ENCODE results near the gene PRKCA.

The PRKCA gene

DNA sequence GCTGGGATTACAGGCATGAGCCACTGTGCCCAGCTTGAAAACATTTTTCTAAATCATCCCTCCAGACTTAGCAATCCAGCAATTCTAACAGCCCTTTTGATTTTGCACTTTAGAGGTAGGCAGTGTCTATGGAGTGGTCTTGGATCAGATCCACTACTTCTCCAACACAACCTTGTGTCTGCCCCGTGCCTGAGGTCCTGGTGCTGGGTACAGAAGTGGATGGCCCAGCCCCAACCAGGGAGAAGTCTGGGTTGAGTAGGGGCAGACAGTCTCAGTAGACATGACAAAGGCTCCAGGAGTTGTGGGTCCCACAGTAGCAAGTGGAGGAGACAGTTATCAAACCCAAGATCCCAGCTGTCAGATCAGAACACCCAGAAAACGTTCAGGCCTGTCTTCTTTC lies 460.6 kb downstream of the PRKCA start:
- Histone ChIP-seq H3K4me1 (no peaks in the 10 kb centered on the region), H3K27me3 (no peaks in the 10 kb centered on the region), H3K27ac (no peak overlapping the region), H3K4me3 (no peak overlapping the region), H3K36me3 (no peaks in the 10 kb centered on the region), H3K9me3 (no peaks in the 10 kb centered on the region)
- no peak for TF ChIP-seq CTCF (IDR thresholded peaks at IDR 0.05)
- no peak for DNase-seq
- intact Hi-C loops (cut with DNase I; ENCODE audit: low total_unique reads) = no loop called here

GRCh38 chr17:66764506-66764905 lies 462.1 kb downstream of the PRKCA start:
- Histone ChIP-seq H3K4me1 (no peaks in the 10 kb centered on the region), H3K36me3 (no peaks in the 10 kb centered on the region), H3K4me3 (no peak overlapping the region), H3K27me3 (no peaks in the 10 kb centered on the region), H3K27ac (no peak overlapping the region), H3K9me3 (no peaks in the 10 kb centered on the region)
- no peak for TF ChIP-seq CTCF (IDR thresholded peaks at IDR 0.05)
- intact Hi-C loops (cut with DNase I; ENCODE audit: low total_unique reads) = no loop called here
- no peak for DNase-seq

DNA sequence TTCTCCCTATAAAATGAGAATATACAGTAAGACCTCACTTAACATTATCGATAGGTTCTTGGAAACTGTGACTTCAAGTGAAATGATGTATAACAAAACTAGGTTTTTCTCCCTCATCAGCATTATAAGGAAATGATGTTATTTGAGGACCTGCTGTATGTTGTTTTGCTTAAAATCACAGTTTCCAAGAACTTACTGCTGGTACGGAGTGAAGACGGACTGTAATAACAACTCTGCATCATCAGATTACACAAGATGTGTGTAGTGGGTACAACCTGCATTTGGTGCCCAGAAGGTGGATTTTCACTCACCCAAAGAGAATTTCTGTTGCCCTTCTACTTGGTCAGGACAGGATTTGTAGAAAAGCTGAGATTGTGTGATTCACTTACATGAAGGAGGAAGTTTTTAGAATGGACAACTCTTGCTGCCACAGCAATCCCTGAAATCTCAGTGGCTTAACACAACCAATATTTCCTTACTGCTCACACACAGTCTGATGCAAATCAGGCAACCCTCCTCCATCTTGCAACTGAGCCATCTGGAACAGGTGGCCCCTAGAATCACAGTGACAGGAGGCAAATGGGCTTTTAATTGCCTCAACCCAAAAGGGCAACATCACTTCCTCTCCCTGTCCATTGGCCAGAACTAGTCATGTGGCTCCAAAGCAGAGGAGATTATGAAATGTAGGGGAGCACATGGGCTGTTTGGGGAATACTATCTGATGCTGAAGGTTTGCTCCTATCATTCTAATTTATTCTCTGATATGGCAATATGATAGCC lies 464.9 kb downstream of the PRKCA start:
- TF ChIP-seq CTCF (IDR thresholded peaks at IDR 0.05) = no peak
- Histone ChIP-seq H3K36me3 (no peaks in the 10 kb centered on the region), H3K27ac (no peak overlapping the region), H3K4me1 (no peaks in the 10 kb centered on the region), H3K27me3 (no peaks in the 10 kb centered on the region), H3K9me3 (no peaks in the 10 kb centered on the region), H3K4me3 (no peak overlapping the region)
- intact Hi-C loops (cut with DNase I; ENCODE audit: low total_unique reads) = no loop called here
- DNase-seq = no peak

- intact Hi-C loops (cut with DNase I; ENCODE audit: low total_unique reads) = no loop called here
- Histone ChIP-seq H3K4me3 (no peak overlapping the region), H3K27ac (no peak overlapping the region), H3K27me3 (no peaks in the 10 kb centered on the region), H3K9me3 (no peaks in the 10 kb centered on the region), H3K4me1 (no peaks in the 10 kb centered on the region), H3K36me3 (peaks cover 8 to 10% (median 9%) of the 10 kb centered on the region in 3 donors)
- DNase-seq = no peak
- TF ChIP-seq CTCF (IDR thresholded peaks at IDR 0.05) = no peak
Measured at GRCh38 chr17:66769911-66770310, 467.5 kb downstream of the PRKCA start.

- H3K4me1 ChIP-seq = no peaks in the 10 kb centered on the region
- TF ChIP-seq CTCF (IDR thresholded peaks at IDR 0.05) = no peak
- H3K27ac ChIP-seq = no peak overlapping the region
- no peak for DNase-seq
- no peaks in the 10 kb centered on the region for H3K27me3 ChIP-seq
- intact Hi-C loops (cut with DNase I; ENCODE audit: low total_unique reads) = no loop called here
- H3K36me3 ChIP-seq = peaks cover 8 to 10% (median 9%) of the 10 kb centered on the region in 3 donors
- no peak overlapping the region for H3K4me3 ChIP-seq
- no peaks in the 10 kb centered on the region for H3K9me3 ChIP-seq
Measured at GRCh38 chr17:66772148-66772812, 469.9 kb downstream of the PRKCA start.

All from tibial artery (tissue), 4 donors.